Activated CD4-positive, alpha-beta T cell treated with anti-CD3 and anti-CD28 coated beads, Interleukin-2, amount 10 ng/mL, durations not matched to agents 24 days and 14 days (primary cell): ENCODE results near the gene ZMYM4. TPM values are rescaled to one million over a fixed set of nuclear protein-coding genes. Genes with fewer than 3 reads are reported as not detected.
A peak's percentile ranks its signal among the peaks of the same experiment; 100 is the strongest.

ENCODE experiments used
- DNase-seq: peaks from one replicate; pipeline ENCODE4 v3.0.0; 2022
- H3K27ac Mint-ChIP-seq: one replicate; pipeline ENCODE4 v1.8.0; 2022; ENCODE audit warnings: mild to moderate bottlenecking, mixed read lengths
- H3K27me3 Mint-ChIP-seq: one replicate; pipeline ENCODE4 v1.8.0; 2022; ENCODE audit warnings: mixed read lengths
- H3K36me3 Mint-ChIP-seq: one replicate; pipeline ENCODE4 v1.8.0; 2022; ENCODE audit warnings: low read depth, mild to moderate bottlenecking, mixed read lengths
- H3K4me1 Mint-ChIP-seq: one replicate; pipeline ENCODE4 v1.8.0; 2021; ENCODE audit warnings: mixed read lengths
- H3K4me3 Mint-ChIP-seq: one replicate; pipeline ENCODE4 v1.8.0; 2022; ENCODE audit warnings: mild to moderate bottlenecking, moderate library complexity, mixed read lengths
- H3K9me3 Mint-ChIP-seq: one replicate; pipeline ENCODE4 v1.8.0; 2021; ENCODE audit warnings: mixed read lengths
- intact Hi-C: fragments of 100-400 bp; cut with micrococcal nuclease; formaldehyde crosslinking; loops from one replicate; pipeline ENCODE4 v1.15.1; 2023
- total RNA-seq: library from RNA; stranded (reverse); gene quantifications from 2 replicates; pipeline ENCODE4 v1.2.3, GENCODE V29; 2022

The ZMYM4 gene
- total RNA-seq, 1 donor from 2014 or later: 25.6 TPM

- no peak overlapping the region for H3K27ac Mint-ChIP-seq
- no peaks in the 10 kb centered on the region for H3K9me3 Mint-ChIP-seq
- no peak overlapping the region for H3K4me3 Mint-ChIP-seq
- H3K27me3 Mint-ChIP-seq: no peaks in the 10 kb centered on the region
- H3K36me3 Mint-ChIP-seq: peaks cover 26% of the 10 kb centered on the region
- DNase-seq: no peak
- intact Hi-C loops: no loop called here
- peaks cover 10% of the 10 kb centered on the region for H3K4me1 Mint-ChIP-seq
Observed at GRCh38 chr1:35428360-35428759, 159.9 kb downstream of the ZMYM4 start.

DNA sequence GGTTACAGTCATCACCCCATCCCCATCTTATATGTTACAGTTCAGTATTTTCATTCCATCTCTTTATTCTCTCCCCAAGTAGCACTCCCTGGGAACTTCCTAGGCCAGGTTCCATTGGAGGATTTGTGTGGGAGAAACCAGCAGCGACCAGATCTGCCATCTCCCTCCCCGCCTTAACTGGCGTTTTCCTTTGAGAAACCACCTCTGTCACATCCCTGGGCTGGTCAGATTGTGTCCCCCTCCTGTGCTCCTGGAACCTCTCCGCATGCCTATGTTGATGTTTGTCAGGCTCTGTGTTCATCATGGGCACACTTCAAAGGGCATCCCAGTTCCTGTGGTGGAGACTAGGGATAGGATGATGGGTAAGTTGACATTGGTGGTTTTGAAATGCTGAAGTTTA lies 162.3 kb downstream of the ZMYM4 start:
- H3K4me1 Mint-ChIP-seq: peaks cover 10% of the 10 kb centered on the region
- H3K9me3 Mint-ChIP-seq: no peaks in the 10 kb centered on the region
- H3K27me3 Mint-ChIP-seq: no peaks in the 10 kb centered on the region
- peaks cover 31% of the 10 kb centered on the region for H3K36me3 Mint-ChIP-seq
- no peak for DNase-seq
- intact Hi-C loops: no loop called here
- H3K27ac Mint-ChIP-seq: peak overlapping the region; percentile 70
- no peak overlapping the region for H3K4me3 Mint-ChIP-seq

DNA sequence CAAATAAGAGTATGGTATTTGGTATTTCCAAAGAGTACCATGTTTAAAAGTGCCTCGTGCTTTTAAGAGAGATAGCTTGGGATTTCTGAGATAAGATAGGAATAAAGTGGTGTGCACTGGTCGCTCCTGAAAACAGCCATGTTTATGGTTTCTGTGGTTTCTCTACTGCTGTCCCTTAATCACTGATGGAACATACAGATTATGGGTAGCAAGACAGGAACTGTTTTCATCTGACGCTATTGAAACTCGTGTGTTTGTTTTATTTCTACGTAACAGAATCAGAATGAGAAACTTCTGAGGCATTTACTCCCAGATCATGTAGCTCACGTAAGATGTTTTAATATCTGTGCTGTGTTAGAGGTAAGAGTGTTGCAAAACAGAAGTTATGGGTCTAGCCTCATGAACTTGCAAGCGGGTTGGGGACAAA lies 162.7 kb downstream of the ZMYM4 start:
- Mint-ChIP-seq H3K4me3 (no peak overlapping the region), H3K27ac (peak overlapping the region; percentile 70), H3K4me1 (peaks cover 10% of the 10 kb centered on the region), H3K27me3 (no peaks in the 10 kb centered on the region), H3K36me3 (peaks cover 34% of the 10 kb centered on the region), H3K9me3 (no peaks in the 10 kb centered on the region)
- intact Hi-C loops: no loop called here
- DNase-seq: no peak

GRCh38 chr1:35432231-35432630 lies 163.7 kb downstream of the ZMYM4 start:
- Mint-ChIP-seq H3K36me3 (peaks cover 38% of the 10 kb centered on the region), H3K27me3 (no peaks in the 10 kb centered on the region), H3K4me3 (no peak overlapping the region), H3K9me3 (no peaks in the 10 kb centered on the region), H3K27ac (no peak overlapping the region), H3K4me1 (peaks cover 10% of the 10 kb centered on the region)
- intact Hi-C loops: no loop called here
- no peak for DNase-seq

DNA sequence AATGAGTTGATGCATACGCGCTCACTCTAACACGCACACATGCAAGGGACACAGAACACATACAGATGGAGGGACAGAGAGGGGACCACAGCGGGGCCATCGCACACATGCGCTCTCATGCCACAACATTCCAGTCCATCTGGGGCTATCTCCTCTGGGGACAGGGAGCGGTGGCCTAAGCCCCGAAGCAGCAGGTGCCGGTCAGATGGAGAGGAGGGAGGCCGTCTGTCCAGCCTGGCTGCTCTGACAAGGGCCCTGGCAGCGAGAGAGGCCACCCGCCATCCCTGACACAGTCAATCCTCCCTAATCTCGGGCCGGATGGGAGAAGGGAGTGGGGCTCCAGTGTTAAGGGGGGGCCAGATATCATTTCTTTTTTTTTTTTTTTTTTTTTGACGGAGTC lies 165.2 kb downstream of the ZMYM4 start:
- intact Hi-C loops: no loop called here
- Mint-ChIP-seq H3K9me3 (no peaks in the 10 kb centered on the region), H3K4me3 (no peak overlapping the region), H3K27ac (no peak overlapping the region), H3K36me3 (peaks cover 42% of the 10 kb centered on the region), H3K27me3 (no peaks in the 10 kb centered on the region), H3K4me1 (peaks cover 10% of the 10 kb centered on the region)
- DNase-seq: no peak

DNA sequence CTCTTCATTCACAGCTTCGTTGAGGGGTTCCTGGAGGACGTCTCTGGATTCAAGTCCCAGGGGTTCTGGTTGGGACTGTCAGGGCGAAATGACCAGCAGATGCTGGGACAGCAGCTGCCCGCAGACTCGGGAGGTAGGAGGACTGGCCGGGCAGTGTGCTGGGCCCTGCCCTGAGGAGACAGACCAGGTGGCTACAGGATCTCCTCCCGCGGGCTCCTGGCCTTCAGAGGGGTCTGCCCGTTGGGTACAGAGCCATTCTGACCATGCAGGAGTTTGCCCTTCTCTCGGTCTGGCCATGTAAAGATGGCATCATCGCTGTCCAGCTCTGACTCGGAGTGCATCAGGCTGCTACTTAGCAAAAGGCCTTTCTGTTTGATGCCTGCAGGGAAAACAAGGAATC lies 166.2 kb downstream of the ZMYM4 start:
- H3K36me3 Mint-ChIP-seq: peaks cover 47% of the 10 kb centered on the region
- intact Hi-C loops: no loop called here
- H3K27me3 Mint-ChIP-seq: no peaks in the 10 kb centered on the region
- DNase-seq: no peak
- no peak overlapping the region for H3K4me3 Mint-ChIP-seq
- no peaks in the 10 kb centered on the region for H3K9me3 Mint-ChIP-seq
- H3K27ac Mint-ChIP-seq: no peak overlapping the region
- peaks cover 10% of the 10 kb centered on the region for H3K4me1 Mint-ChIP-seq

DNA sequence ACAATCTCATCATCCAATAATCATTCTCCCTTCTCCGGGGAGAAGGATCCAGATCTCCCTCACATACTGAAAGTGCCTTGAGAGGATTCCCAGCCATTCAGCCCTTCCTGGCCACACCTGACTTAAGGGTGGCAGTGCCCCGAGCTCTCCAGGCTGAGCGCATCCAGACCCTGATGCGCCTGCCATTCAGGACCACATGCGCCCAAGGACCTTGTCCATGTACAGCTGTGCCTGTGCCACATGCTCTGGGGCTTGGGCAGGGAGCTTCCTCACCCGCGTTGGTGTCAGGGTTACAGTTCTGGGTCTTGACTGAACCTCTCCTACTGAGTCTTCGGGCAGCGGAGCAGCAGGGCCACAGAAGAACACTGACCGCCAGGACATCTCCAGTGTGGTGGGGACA lies 167.6 kb downstream of the ZMYM4 start:
- Mint-ChIP-seq H3K4me1 (peaks cover 8% of the 10 kb centered on the region), H3K4me3 (no peak overlapping the region), H3K27ac (no peak overlapping the region), H3K27me3 (no peaks in the 10 kb centered on the region), H3K36me3 (peaks cover 44% of the 10 kb centered on the region), H3K9me3 (no peaks in the 10 kb centered on the region)
- DNase-seq: no peak
- intact Hi-C loops: no loop called here

DNA sequence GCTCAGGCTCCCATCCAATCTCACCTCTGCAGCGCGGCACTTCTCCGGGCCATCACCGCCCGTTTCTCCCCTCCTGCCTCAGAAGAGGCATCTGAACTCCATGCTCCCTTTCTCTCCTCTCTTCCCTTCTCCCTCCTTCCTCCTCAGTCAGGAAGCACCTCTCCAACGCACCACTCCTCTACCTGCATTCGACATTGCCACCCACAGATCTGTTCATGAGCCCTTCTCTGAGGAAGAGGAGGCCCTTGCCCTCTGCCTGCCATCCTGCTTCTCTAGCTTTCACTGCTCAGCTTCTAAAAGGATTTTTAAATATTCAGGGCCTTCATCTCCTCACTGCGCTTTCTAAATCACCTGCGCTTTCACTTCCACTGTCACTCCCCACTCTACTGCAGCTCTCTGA lies 168.7 kb downstream of the ZMYM4 start:
- DNase-seq: no peak
- Mint-ChIP-seq H3K4me1 (peaks cover 4% of the 10 kb centered on the region), H3K27me3 (no peaks in the 10 kb centered on the region), H3K36me3 (peaks cover 42% of the 10 kb centered on the region), H3K4me3 (no peak overlapping the region), H3K27ac (no peak overlapping the region), H3K9me3 (no peaks in the 10 kb centered on the region)
- intact Hi-C loops: no loop called here

- Mint-ChIP-seq H3K36me3 (peaks cover 34% of the 10 kb centered on the region), H3K27ac (no peak overlapping the region), H3K4me1 (peaks cover 3% of the 10 kb centered on the region), H3K27me3 (no peaks in the 10 kb centered on the region), H3K9me3 (no peaks in the 10 kb centered on the region), H3K4me3 (no peak overlapping the region)
- DNase-seq: no peak
- intact Hi-C loops: loop anchor here (10.0 kb wide), 1 partner anchor 235 kb away; no protein-coding TSS in a partner anchor
Observed at GRCh38 chr1:35439626-35440025, 171.1 kb downstream of the ZMYM4 start.

DNA sequence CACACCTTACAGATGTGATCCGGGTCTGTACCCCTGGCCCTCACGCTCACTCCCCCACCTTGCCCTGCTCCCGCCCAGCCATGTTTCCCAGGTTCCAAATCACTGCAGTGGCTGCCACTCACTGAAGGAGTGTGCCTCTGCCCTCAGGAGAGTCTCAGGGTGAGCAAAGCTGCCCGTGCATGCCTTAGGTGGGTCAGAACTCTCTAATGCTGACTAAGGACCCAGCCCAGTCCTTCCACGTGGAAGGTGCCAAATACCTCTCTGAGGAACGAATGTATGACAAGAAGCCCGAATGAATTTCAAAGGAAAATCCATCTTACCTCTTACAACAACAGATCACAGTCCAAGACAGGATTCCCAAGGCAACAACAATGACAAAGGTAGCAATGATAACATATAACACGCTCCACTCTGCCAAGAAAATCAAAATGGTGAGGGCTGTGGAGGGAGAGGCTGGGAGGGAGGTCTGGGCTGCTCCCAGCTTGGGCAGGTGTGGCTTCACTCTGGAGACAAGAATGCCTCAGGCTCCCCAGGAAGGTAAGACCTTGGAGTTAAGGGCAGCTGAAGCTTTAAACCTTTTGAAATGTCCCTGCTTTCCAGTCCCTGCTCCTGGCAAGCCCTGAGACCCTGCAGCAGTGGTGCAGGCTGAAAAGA lies 173.5 kb downstream of the ZMYM4 start:
- Mint-ChIP-seq H3K4me3 (no peak overlapping the region), H3K27me3 (no peaks in the 10 kb centered on the region), H3K36me3 (peaks cover 28% of the 10 kb centered on the region), H3K4me1 (peaks cover 3% of the 10 kb centered on the region), H3K9me3 (no peaks in the 10 kb centered on the region), H3K27ac (no peak overlapping the region)
- no peak for DNase-seq
- intact Hi-C loops: loop anchor here (10.0 kb wide), 1 partner anchor 237 kb away; no protein-coding TSS in a partner anchor

DNA sequence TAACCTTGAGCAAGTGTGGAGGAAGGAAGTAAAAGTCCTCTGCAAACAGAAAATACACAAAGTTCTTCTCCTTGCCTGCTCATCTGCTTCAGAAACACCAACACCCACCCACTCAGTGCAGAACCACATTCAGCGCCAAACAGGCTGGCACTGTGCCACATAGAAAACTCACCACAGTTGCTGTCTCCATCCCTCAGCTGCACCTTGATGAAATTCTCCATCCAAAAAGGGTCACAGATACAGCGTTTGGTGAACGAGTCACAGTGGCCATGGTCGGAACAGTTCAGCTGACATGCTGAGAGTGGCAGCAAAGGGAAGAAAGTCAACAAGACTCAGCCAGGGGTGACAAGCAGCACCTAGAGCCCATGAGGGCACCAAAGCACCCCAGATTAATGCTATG lies 174.2 kb downstream of the ZMYM4 start:
- intact Hi-C loops: loop anchor here (10.0 kb wide), 1 partner anchor 238 kb away; no protein-coding TSS in a partner anchor

DNA sequence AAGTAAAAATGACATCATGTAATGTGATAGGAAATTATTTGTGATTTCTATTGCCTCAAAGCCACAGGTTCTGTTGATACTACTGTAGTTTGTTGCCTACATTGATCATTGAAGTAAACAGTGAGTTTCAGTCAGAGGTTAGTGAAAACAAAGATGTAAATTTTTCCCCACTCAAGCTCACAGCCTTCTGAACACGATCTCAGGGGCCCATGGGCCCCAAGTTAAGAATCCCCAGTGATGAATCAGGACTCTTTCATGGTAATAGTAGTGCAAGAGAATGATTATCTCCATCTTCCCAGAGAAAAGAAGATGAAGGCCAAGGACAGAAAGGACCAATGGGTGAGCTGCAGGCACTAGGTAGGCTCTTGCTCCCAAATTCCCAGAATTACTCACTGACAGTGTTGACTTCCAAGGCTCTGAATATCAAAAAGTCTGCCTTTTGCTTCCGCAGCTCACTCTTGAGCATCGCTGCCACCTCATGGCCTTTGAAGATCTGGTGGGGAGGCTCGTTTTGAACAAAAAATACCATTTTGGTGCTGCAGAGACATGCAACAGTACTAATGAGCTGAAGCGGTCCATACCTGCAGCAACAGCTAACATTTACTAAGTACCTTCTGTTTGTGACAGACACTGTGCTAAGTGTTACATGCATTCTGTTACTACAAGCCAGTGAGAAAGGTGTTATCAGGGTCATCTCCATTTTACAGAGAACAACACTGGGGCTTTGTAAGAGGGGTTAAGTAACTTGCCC lies 175.4 kb downstream of the ZMYM4 start:
- Mint-ChIP-seq H3K9me3 (no peaks in the 10 kb centered on the region), H3K4me3 (no peak overlapping the region), H3K36me3 (peaks cover 37% of the 10 kb centered on the region), H3K4me1 (peaks cover 10% of the 10 kb centered on the region), H3K27ac (no peak overlapping the region), H3K27me3 (no peaks in the 10 kb centered on the region)
- intact Hi-C loops: loop anchor here (10.0 kb wide), 1 partner anchor 239 kb away; no protein-coding TSS in a partner anchor
- DNase-seq: no peak

More for the DNA sequence above, 174.2 kb downstream of the ZMYM4 start:
- Mint-ChIP-seq H3K4me3 (no peak overlapping the region), H3K4me1 (peaks cover 9% of the 10 kb centered on the region), H3K27me3 (no peaks in the 10 kb centered on the region), H3K9me3 (no peaks in the 10 kb centered on the region), H3K27ac (peak overlapping the region; percentile 23), H3K36me3 (peaks cover 29% of the 10 kb centered on the region)
- no peak for DNase-seq

DNA sequence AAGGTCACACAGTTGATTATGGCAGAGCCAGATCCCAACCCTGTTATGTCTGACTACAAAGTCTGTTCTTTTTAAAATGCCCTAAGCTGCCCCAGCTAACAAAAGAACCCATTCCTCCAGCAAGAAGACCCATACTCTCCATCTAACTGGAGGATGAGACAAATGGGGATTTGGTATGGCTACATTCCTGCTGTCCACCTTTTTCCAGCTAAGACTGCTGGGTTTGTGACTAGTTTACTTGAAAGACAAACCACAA lies 175.9 kb downstream of the ZMYM4 start:
- H3K27ac Mint-ChIP-seq: no peak overlapping the region
- intact Hi-C loops: loop anchor here (10.0 kb wide), 1 partner anchor 240 kb away; no protein-coding TSS in a partner anchor

GRCh38 chr1:35447278-35447677 lies 178.8 kb downstream of the ZMYM4 start:
- H3K36me3 Mint-ChIP-seq: peaks cover 29% of the 10 kb centered on the region
- peaks cover 25% of the 10 kb centered on the region for H3K4me1 Mint-ChIP-seq
- H3K4me3 Mint-ChIP-seq: no peak overlapping the region
- H3K9me3 Mint-ChIP-seq: no peaks in the 10 kb centered on the region
- no peak for DNase-seq
- no peaks in the 10 kb centered on the region for H3K27me3 Mint-ChIP-seq
- no peak overlapping the region for H3K27ac Mint-ChIP-seq
- intact Hi-C loops: loop anchor here (10.0 kb wide), 1 partner anchor 242 kb away; no protein-coding TSS in a partner anchor

More for the DNA sequence above, 175.9 kb downstream of the ZMYM4 start:
- DNase-seq: no peak
- H3K27me3 Mint-ChIP-seq: no peaks in the 10 kb centered on the region
- no peak overlapping the region for H3K4me3 Mint-ChIP-seq
- H3K9me3 Mint-ChIP-seq: no peaks in the 10 kb centered on the region
- H3K36me3 Mint-ChIP-seq: peaks cover 35% of the 10 kb centered on the region
- H3K4me1 Mint-ChIP-seq: peaks cover 10% of the 10 kb centered on the region
